SK-N-SH treated with all-trans-retinoic acid at 6 μM for 48 hours (cell line): ENCODE results near the gene GRIP1.

Experiments used
- ARNTL ChIP-seq: fragments of 450-650 bp; formaldehyde crosslinking; IDR thresholded peaks from 2 replicates; pipeline ENCODE4 v1.5.0; 2020; ENCODE audit warnings: low read depth, mild to moderate bottlenecking, moderate library complexity, borderline replicate concordance
- GLIS3 ChIP-seq: fragments of 250-450 bp; sonication (Bioruptor Pico); IDR thresholded peaks from 2 replicates; pipeline ENCODE4 v1.5.0; 2020; ENCODE audit warnings: mild to moderate bottlenecking, moderate library complexity
- ISL1 ChIP-seq: fragments of 250-450 bp; sonication (Bioruptor Pico); IDR thresholded peaks from 2 replicates; pipeline ENCODE4 v2.1.2; 2022; ENCODE audit warnings: mild to moderate bottlenecking, moderate library complexity
- OSR1 ChIP-seq: fragments of 250-450 bp; sonication (Bioruptor Pico); IDR thresholded peaks from 2 replicates; pipeline ENCODE4 v1.8.0; 2022; ENCODE audit warnings: moderate library complexity, mild to moderate bottlenecking, inconsistent platforms
- RARB ChIP-seq: fragments of 250-450 bp; sonication (Bioruptor Pico); IDR thresholded peaks from 2 replicates; pipeline ENCODE4 v1.8.0; 2021; ENCODE audit warnings: mild to moderate bottlenecking, moderate library complexity
- SNAI2 ChIP-seq: fragments of 250-450 bp; sonication (Bioruptor Pico); IDR thresholded peaks from 2 replicates; pipeline ENCODE4 v1.5.0; 2020; ENCODE audit warnings: mild to moderate bottlenecking, moderate library complexity
- TCF4 ChIP-seq: fragments of 250-450 bp; sonication (Bioruptor Pico); IDR thresholded peaks from 2 replicates; pipeline ENCODE4 v1.8.0; 2021; ENCODE audit warnings: mild to moderate bottlenecking, moderate library complexity, borderline replicate concordance
- ZC3H10 ChIP-seq: fragments of 250-450 bp; sonication (Bioruptor Pico); IDR thresholded peaks from 2 replicates; pipeline ENCODE4 v1.5.1; 2021; ENCODE audit warnings: mild to moderate bottlenecking, moderate library complexity
- ZFP30 ChIP-seq: fragments of 450-650 bp; formaldehyde crosslinking; IDR thresholded peaks from 2 replicates; pipeline ENCODE4 v1.5.0; 2022; ENCODE audit warnings: mild to moderate bottlenecking, moderate library complexity
- ZNF565 ChIP-seq: fragments of 450-650 bp; formaldehyde crosslinking; conservative IDR thresholded peaks from 2 replicates; pipeline ENCODE4 v1.5.0; 2020; ENCODE audit warnings: low read depth, mild to moderate bottlenecking, moderate library complexity
- ZNF8 ChIP-seq: fragments of 450-650 bp; formaldehyde crosslinking; IDR thresholded peaks from 2 replicates; pipeline ENCODE4 v1.5.0; 2020; ENCODE audit warnings: mild to moderate bottlenecking, moderate library complexity
- TF ChIP-seq, protein P1 (sequence below): fragments of 250-450 bp; sonication (Bioruptor Pico); IDR thresholded peaks from 2 replicates; pipeline ENCODE4 v1.8.0; 2020; ENCODE audit warnings: mild to moderate bottlenecking, moderate library complexity, borderline replicate concordance
- TF ChIP-seq, protein P2 (sequence below): fragments of 250-450 bp; sonication (Bioruptor Pico); IDR thresholded peaks from 2 replicates; pipeline ENCODE4 v1.5.1; 2020; ENCODE audit warnings: low read depth, mild to moderate bottlenecking, moderate library complexity
- TF ChIP-seq, protein P3 (sequence below): fragments of 250-450 bp; sonication (Bioruptor Pico); IDR thresholded peaks from 2 replicates; pipeline ENCODE4 v1.8.0; 2021; ENCODE audit warnings: low read depth, mild to moderate bottlenecking, moderate library complexity, borderline replicate concordance

DNA sequence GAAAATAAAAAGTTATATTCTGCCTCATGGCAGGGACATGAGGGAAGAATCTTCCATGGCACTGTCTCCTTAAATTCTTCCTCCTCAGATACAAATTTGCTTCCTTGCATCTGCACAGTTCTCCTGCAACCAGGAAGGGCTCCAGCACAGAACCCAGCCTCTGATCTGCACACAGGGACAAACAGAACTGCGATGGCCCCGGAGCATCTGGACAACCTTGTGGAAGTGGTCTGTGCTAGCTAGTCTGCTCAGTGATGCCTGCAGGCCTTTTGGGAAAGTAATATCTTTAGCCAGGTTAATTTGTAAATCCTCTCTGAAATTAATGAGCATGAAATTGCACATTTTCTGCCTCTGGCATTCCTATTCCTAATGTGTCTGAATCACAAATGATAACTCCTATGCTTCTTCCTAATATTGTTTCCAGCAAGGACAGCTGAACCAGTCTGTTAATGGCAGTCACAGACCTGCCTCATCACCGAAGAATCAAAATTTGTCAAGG lies 74.8 kb downstream of the GRIP1 start:
- TF ChIP-seq, protein P1, sequence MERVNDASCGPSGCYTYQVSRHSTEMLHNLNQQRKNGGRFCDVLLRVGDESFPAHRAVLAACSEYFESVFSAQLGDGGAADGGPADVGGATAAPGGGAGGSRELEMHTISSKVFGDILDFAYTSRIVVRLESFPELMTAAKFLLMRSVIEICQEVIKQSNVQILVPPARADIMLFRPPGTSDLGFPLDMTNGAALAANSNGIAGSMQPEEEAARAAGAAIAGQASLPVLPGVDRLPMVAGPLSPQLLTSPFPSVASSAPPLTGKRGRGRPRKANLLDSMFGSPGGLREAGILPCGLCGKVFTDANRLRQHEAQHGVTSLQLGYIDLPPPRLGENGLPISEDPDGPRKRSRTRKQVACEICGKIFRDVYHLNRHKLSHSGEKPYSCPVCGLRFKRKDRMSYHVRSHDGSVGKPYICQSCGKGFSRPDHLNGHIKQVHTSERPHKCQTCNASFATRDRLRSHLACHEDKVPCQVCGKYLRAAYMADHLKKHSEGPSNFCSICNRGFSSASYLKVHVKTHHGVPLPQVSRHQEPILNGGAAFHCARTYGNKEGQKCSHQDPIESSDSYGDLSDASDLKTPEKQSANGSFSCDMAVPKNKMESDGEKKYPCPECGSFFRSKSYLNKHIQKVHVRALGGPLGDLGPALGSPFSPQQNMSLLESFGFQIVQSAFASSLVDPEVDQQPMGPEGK = no peak
- no peak for TF ChIP-seq TCF4 (CRISPR knock-in tag)
- no peak for TF ChIP-seq ZC3H10 (CRISPR knock-in tag)
- no peak for TF ChIP-seq ZNF565 (CRISPR knock-in tag)
- TF ChIP-seq ZFP30 (CRISPR knock-in tag) = no peak
- TF ChIP-seq, protein P2, sequence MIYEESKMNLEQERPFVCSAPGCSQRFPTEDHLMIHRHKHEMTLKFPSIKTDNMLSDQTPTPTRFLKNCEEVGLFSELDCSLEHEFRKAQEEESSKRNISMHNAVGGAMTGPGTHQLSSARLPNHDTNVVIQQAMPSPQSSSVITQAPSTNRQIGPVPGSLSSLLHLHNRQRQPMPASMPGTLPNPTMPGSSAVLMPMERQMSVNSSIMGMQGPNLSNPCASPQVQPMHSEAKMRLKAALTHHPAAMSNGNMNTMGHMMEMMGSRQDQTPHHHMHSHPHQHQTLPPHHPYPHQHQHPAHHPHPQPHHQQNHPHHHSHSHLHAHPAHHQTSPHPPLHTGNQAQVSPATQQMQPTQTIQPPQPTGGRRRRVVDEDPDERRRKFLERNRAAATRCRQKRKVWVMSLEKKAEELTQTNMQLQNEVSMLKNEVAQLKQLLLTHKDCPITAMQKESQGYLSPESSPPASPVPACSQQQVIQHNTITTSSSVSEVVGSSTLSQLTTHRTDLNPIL (CRISPR knock-in tag) = no peak
- no peak for TF ChIP-seq ISL1
- TF ChIP-seq ARNTL = no peak
- TF ChIP-seq SNAI2 = no peak
- TF ChIP-seq RARB (CRISPR knock-in tag) = no peak
- TF ChIP-seq GLIS3 = no peak
- TF ChIP-seq, protein P3, sequence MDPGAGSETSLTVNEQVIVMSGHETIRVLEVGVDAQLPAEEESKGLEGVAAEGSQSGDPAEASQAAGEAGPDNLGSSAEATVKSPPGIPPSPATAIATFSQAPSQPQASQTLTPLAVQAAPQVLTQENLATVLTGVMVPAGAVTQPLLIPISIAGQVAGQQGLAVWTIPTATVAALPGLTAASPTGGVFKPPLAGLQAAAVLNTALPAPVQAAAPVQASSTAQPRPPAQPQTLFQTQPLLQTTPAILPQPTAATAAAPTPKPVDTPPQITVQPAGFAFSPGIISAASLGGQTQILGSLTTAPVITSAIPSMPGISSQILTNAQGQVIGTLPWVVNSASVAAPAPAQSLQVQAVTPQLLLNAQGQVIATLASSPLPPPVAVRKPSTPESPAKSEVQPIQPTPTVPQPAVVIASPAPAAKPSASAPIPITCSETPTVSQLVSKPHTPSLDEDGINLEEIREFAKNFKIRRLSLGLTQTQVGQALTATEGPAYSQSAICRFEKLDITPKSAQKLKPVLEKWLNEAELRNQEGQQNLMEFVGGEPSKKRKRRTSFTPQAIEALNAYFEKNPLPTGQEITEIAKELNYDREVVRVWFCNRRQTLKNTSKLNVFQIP (CRISPR knock-in tag) = no peak
- TF ChIP-seq OSR1 (CRISPR knock-in tag) = no peak
- no peak for TF ChIP-seq ZNF8 (CRISPR knock-in tag)
